Thyroid gland (tissue), 4 donors: Measurements from ENCODE around the gene IGF2BP3.

Experiments
- POLR2A ChIP-seq, 2 donors: fragments of 450-650 bp; IDR thresholded peaks; one replicate each; pipeline ENCODE4 v1.6.1; 2017; ENCODE audit warnings: antibody characterized with exemption in 2 of 2, mild to moderate bottlenecking in 2 of 2, moderate library complexity in 1 of 2
- TF ChIP-seq, protein P1 (sequence below), 6 experiments: fragments of 200-600 bp in 3 of 6; fragments of 450-650 bp in 3 of 6; sonication (generic) in 3 of 6; IDR thresholded peaks; one replicate each; pipeline ENCODE4 v1.5.1; 2016 to 2019; ENCODE audit warnings: antibody characterized with exemption in 6 of 6, mild to moderate bottlenecking in 2 of 6, inconsistent platforms in 1 of 6, moderate library complexity in 1 of 6

- TF ChIP-seq, protein P1, sequence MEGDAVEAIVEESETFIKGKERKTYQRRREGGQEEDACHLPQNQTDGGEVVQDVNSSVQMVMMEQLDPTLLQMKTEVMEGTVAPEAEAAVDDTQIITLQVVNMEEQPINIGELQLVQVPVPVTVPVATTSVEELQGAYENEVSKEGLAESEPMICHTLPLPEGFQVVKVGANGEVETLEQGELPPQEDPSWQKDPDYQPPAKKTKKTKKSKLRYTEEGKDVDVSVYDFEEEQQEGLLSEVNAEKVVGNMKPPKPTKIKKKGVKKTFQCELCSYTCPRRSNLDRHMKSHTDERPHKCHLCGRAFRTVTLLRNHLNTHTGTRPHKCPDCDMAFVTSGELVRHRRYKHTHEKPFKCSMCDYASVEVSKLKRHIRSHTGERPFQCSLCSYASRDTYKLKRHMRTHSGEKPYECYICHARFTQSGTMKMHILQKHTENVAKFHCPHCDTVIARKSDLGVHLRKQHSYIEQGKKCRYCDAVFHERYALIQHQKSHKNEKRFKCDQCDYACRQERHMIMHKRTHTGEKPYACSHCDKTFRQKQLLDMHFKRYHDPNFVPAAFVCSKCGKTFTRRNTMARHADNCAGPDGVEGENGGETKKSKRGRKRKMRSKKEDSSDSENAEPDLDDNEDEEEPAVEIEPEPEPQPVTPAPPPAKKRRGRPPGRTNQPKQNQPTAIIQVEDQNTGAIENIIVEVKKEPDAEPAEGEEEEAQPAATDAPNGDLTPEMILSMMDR (IDR thresholded peaks at IDR 0.05) = no peak
- no peak for TF ChIP-seq POLR2A (IDR thresholded peaks at IDR 0.05)
Observed at GRCh38 chr7:23454881-23455526, 15.3 kb downstream of the IGF2BP3 start.
